HG02852 (cell line): ENCODE data around the gene CYP46A1.
"Not testable (repeated sequence)": the region's sequence is repeated elsewhere in the genome, so short reads cannot be mapped to it uniquely, and the experiment has no call there.

ENCODE experiments used
- ATAC-seq: cut with Tn5 transposase; IDR thresholded peaks from one replicate; pipeline ENCODE4 v1.9.1; 2021; ENCODE audit warnings: mild to moderate bottlenecking, moderate library complexity; ENCODE audit not compliant: unreplicated experiment

The CYP46A1 gene

DNA sequence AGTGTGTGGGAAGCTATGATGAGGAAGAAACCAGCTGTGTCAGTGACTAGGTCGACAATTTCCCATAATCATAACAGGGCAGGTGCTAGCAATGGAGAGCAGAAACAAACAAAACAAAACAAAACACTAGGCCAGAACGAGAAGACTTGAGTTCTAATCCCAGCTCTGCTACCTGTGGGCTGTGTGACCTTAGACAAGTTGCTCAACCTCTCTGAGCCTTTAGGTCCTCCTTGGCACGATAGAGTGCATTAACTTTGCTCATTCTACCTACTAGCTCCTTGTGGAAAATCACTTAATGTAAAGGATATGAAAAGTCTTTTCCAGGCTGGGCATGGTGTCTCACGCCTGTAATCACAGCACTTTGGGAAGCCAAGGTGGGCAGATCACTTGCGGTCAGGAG lies 27.9 kb upstream of the CYP46A1 start:
- no peak for ATAC-seq

- ATAC-seq: no peak
Observed at GRCh38 chr14:99657645-99658155, 26.4 kb upstream of the CYP46A1 start.

GRCh38 chr14:99658218-99658845 lies 25.8 kb upstream of the CYP46A1 start:
- ATAC-seq: no peak

DNA sequence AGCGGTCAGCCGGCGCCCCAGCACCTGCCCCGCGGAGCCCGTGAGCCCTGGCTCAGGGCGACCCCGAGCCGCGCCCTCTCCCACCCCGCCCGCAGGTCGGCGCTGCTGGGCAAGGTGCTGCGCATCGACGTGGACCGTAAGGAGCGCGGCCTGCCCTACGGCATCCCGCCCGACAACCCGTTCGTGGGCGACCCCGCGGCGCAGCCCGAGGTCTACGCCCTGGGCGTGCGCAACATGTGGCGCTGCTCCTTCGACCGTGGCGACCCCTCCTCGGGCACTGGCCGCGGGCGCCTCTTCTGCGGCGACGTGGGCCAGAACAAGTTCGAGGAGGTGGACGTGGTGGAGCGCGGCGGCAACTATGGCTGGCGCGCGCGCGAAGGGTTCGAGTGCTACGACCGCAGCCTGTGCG lies 24.8 kb upstream of the CYP46A1 start:
- no peak for ATAC-seq

DNA sequence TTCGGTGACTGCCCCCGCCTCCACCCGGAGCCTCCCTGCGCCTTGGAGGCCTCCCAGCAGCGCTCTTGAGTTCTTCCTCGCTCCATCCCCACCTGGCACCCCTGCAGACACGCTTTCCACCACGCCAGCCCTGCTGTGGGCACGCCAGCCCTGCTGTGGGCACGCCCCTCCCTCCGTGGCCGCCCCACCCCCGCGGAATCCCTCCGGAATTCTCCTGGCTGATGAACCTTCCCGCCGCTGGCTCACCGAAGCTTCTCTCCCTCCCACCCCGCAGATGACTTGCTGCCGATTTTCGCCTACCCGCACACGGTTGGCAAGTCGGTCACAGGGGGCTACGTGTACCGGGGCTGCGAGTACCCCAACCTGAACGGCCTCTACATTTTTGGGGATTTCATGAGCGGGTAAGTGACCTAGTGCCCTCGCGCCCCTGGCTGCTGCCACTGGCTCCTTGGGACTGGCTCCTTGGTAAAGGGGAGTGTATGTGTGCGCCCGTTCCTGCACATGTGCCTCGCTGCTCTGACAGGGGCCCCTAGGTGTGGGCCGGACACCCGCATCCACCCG lies 24.0 kb upstream of the CYP46A1 start:
- ATAC-seq: no peak

DNA sequence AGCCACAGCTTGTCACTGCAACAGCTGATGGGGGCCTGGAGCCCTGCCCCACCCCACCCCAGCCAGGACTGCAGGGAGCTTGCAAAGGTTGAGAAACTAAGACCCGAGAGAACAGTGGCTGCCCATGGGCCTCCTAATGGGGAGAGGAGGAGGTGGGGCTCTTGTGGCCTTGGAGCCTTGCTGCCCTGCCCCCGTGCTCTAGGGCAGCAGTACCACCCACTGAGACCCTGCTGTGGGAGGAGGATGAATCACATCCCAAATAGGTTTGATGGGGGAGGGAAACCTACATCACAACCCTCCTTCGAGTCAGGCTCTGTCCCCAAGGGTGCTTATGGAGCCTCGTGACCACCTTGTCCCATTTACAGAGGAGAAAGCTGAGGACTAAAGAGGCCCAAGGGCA lies 23.3 kb upstream of the CYP46A1 start:
- no peak for ATAC-seq

GRCh38 chr14:99661206-99661605 lies 22.9 kb upstream of the CYP46A1 start:
- ATAC-seq: not testable (repeated sequence)

DNA sequence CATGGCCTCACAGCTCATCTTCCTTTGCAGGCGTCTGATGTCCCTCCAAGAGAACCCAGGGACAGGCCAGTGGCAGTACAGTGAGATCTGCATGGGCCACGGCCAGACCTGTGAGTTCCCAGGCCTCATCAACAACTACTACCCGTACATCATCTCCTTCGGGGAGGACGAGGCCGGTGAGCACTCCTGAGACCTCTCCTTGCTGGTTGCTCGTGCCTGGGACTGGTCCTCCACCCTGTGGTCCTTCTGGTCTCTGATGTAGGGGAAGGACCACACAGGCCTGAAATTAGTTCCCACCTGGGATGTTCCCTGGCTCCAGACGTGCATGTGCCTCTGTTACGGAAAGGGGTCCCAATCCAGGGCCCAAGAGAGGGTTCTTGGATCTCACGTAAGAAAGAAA lies 21.3 kb upstream of the CYP46A1 start:
- no peak for ATAC-seq

DNA sequence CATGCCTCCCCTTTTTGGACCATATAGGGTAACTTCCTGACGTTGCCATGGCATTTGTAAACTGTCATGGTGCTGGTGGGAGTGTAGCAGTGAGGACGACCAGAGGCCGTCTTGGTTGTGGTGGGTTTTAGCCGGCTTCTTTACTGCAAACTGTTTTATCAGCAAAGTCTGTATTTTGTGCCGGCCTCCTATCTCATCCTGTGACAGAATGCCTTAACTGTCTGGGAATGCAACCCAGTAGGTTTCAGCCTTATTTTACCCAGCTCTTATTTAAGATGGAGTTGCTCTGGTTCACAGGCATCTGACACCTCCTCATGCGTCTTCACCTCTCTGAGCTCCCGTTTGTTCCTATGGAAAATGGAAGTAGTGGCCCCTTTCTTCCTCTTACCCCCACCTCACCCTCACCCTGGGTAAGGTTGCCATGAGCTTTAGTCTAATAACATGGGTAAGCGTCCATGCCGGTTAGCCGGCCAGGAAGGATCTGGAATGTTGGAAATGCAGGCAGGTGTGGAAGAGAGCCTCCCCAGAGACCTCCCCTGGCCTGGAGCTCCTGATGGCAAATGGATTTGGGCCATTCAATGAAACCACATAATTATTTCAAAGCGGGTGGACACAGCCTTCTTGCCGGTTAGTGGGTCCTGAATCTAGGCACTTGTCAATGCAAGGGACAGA lies 20.6 kb upstream of the CYP46A1 start:
- no peak for ATAC-seq

DNA sequence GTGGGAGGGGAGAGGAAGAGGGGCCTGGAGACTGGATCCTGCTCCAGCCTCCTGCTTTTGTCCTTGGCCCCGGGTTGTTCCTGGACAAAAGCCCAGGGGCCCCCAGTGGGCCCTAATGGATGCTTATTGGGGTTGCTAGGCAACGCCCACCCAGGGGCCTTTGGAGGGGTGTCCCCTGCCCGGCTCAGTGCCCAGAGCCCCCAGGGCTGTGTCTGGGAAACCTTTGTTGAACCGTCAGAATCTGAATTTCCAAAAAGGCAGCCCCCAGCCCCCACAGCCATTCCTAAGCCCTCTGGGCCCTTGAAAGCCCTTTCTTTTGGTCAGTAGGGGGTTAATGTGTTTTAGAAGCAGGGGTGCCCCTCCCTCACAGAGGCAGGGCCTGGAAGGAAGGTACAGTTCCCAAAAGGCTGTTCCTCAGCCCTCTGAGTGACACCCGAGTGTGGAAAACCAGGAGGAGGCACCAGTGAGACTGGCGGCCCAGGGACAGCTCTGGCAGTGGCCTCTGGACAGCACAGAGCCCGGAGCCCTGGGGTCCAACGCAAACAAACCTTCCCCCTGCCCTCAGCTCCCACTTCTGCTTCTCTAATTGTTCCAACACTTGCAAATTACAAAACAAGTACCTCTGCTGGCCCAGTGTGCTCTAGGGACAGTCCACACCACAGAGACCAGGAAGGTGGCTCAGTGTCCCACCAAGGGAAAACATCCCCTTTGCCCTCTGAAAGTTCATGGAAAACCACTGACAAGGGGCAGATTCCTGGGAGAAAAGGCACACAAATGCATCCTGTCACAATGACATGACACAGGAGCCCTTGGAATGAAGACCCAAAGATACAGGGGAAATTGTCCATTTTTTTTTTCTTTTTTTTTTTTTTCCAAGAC lies 19.8 kb upstream of the CYP46A1 start:
- ATAC-seq: peak; percentile 14

DNA sequence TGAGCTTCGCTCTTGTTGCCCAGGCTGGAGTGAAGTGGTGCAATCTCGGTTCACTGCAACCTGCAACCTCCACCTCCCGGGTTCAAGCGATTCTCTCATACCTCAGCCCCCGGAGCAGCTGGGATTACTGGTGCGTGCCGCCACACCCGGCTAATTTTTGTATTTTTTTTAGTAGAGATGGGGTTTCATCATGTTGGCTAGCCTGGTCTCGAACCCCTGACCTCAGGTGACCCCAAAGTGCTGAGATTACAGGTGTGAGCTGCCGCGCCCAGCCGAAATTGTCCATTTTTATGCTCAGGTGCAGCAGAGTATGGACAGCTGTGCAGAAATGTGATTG lies 19.2 kb upstream of the CYP46A1 start:
- peak; percentile 64 for ATAC-seq

GRCh38 chr14:99666533-99666932 lies 17.6 kb upstream of the CYP46A1 start:
- no peak for ATAC-seq

GRCh38 chr14:99667045-99667444 lies 17.1 kb upstream of the CYP46A1 start:
- ATAC-seq: no peak

DNA sequence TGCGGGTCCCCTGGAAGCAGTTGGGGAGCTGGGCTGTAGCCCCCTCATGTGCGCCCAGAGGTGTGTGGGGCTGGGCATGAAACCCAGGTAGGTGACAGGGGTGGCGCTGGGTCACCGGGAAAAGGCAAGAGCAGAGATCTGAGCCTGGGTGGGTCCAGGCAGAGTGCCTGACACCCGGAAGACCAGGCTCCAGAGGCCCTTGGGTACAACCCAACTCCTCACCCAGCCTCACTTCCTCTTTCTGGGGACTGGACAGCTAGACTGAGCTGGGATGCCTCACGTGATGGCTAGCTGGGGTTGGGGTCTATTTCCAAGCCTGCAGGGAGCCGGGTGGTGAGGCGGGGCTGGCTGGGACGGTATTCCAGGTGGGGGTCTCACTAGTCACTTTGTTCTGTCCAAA lies 16.3 kb upstream of the CYP46A1 start:
- no peak for ATAC-seq

GRCh38 chr14:99668307-99669295 lies 15.5 kb upstream of the CYP46A1 start:
- no peak for ATAC-seq

DNA sequence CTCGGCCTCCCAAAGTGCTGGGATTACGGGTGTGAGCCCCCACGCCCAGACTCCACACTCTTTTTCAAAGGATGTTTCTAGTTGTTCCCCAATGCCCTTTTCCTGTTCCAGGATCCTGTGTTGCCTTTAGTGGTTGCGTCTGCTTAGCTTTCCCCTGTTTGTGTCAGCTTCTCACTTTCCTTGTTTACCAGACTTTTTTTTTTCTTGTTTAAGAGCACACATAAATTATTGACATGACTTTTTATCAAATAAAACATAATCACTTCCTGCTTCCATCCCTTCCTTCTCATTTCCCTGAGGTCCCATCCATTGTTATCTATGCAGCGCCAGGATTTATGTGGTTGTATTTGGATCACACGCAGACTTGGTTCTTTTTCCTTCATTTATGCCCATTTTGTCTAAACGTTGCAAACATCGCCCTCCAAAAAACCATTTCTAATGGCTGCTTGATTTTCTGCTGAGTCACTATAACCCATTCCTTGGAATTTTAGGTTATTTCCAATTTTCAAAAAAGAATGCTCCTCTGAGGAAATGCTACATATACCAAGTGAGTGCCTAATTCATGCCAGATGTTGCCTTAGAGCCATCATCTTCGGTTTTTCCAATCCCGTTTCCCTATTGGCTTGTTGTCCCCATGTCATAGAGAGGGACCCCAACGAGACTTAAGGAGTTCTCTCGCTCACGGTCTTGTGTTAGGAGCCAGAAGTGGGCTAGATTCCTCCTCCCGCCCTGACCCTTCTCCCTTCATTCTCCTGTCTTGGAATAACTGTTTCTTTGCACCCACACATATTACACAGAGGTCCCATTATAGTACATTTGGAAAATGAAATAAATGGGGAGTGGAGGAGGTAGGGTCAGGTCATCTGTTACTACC lies 13.5 kb upstream of the CYP46A1 start:
- ATAC-seq: no peak

- ATAC-seq: no peak
Observed at GRCh38 chr14:99671235-99672224, 12.6 kb upstream of the CYP46A1 start.
